ENCODE measurements around the gene KLHL12.

DNA sequence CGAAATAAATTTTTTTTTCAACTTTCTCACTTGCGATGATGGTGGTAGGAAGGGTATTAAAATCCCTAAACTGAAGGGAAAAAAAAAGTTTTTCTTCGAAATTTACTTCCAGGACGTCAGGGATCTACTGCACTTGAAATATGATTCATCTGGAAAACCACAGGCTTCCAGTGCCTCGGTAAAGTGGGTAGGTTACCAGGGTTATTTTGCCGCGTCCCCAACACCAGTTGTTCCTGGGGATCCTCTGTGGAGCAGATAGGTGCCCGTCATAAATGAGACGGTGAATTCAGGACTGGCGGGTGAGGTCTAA, 38.9 kb downstream of the KLHL12 start:
- TF ChIP-seq JUNB (IDR thresholded peaks at IDR 0.05) (no peak), SP1 (IDR thresholded peaks at IDR 0.05; ENCODE audit: low read depth, low read length) (no peak), HCFC1 (IDR thresholded peaks at IDR 0.05; ENCODE audit: low read length) (no peak), ZZZ3 (IDR thresholded peaks at IDR 0.05; ENCODE audit: control insufficient read depth, insufficient read length, low read depth) (no peak), CHD2 (IDR thresholded peaks at IDR 0.05; ENCODE audit: borderline replicate concordance, low read depth, low read length) (no peak), POLR2A (IDR thresholded peaks at IDR 0.05; ENCODE audit: low read depth, low read length) (no peak), CREB1 (IDR thresholded peaks at IDR 0.05; ENCODE audit: low read depth) (no peak), EGR1 (IDR thresholded peaks at IDR 0.05; ENCODE audit: borderline replicate concordance in 1 of 2, low read depth in 2 of 2, low read length in 2 of 2) (no peak), SMC3 (IDR thresholded peaks at IDR 0.05; ENCODE audit: borderline replicate concordance, low read length) (no peak), KDM1A (IDR thresholded peaks at IDR 0.05; ENCODE audit: borderline replicate concordance) (no peak)
- TF ChIP-seq, protein P1, sequence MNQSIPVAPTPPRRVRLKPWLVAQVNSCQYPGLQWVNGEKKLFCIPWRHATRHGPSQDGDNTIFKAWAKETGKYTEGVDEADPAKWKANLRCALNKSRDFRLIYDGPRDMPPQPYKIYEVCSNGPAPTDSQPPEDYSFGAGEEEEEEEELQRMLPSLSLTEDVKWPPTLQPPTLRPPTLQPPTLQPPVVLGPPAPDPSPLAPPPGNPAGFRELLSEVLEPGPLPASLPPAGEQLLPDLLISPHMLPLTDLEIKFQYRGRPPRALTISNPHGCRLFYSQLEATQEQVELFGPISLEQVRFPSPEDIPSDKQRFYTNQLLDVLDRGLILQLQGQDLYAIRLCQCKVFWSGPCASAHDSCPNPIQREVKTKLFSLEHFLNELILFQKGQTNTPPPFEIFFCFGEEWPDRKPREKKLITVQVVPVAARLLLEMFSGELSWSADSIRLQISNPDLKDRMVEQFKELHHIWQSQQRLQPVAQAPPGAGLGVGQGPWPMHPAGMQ (IDR thresholded peaks at IDR 0.05; ENCODE audit: borderline replicate concordance) = no peak
- TF ChIP-seq, protein P2, sequence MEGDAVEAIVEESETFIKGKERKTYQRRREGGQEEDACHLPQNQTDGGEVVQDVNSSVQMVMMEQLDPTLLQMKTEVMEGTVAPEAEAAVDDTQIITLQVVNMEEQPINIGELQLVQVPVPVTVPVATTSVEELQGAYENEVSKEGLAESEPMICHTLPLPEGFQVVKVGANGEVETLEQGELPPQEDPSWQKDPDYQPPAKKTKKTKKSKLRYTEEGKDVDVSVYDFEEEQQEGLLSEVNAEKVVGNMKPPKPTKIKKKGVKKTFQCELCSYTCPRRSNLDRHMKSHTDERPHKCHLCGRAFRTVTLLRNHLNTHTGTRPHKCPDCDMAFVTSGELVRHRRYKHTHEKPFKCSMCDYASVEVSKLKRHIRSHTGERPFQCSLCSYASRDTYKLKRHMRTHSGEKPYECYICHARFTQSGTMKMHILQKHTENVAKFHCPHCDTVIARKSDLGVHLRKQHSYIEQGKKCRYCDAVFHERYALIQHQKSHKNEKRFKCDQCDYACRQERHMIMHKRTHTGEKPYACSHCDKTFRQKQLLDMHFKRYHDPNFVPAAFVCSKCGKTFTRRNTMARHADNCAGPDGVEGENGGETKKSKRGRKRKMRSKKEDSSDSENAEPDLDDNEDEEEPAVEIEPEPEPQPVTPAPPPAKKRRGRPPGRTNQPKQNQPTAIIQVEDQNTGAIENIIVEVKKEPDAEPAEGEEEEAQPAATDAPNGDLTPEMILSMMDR (IDR thresholded peaks at IDR 0.05 in 2 of 3, conservative IDR thresholded peaks at IDR 0.05 in 1 of 3; ENCODE audit: control insufficient read depth in 2 of 3, extremely low read depth in 1 of 3, insufficient read depth in 1 of 3, low read depth in 3 of 3, low read length in 3 of 3) = no peak
- TF ChIP-seq, protein P3, sequence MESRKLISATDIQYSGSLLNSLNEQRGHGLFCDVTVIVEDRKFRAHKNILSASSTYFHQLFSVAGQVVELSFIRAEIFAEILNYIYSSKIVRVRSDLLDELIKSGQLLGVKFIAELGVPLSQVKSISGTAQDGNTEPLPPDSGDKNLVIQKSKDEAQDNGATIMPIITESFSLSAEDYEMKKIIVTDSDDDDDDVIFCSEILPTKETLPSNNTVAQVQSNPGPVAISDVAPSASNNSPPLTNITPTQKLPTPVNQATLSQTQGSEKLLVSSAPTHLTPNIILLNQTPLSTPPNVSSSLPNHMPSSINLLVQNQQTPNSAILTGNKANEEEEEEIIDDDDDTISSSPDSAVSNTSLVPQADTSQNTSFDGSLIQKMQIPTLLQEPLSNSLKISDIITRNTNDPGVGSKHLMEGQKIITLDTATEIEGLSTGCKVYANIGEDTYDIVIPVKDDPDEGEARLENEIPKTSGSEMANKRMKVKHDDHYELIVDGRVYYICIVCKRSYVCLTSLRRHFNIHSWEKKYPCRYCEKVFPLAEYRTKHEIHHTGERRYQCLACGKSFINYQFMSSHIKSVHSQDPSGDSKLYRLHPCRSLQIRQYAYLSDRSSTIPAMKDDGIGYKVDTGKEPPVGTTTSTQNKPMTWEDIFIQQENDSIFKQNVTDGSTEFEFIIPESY (IDR thresholded peaks at IDR 0.05) = no peak
- TF ChIP-seq, protein P4, sequence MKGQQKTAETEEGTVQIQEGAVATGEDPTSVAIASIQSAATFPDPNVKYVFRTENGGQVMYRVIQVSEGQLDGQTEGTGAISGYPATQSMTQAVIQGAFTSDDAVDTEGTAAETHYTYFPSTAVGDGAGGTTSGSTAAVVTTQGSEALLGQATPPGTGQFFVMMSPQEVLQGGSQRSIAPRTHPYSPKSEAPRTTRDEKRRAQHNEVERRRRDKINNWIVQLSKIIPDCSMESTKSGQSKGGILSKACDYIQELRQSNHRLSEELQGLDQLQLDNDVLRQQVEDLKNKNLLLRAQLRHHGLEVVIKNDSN (IDR thresholded peaks at IDR 0.05; ENCODE audit: borderline replicate concordance, extremely low read length, insufficient read depth, low read depth, low read length) = no peak
